ENCODE measurements around the gene NUDT6.

DNA sequence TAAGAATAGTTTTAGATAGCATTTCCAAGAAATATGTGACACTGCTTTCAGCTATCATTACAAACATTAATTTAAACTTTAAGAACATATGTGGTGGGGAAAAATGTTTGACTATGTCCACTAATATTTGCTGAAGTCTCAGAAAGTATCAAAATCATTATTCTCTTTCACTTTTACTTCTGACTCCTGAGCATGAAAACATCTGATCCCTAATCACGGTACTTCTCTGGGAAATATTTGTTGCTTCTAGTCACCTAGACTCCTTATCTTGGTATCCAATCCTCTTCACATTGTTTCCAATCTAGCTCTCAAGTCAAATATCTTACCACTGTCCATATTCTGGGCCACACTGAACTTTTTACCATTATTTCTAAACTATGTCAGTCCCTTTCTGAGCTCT is 10.8 kb downstream of the NUDT6 start:
- TF ChIP-seq EP300 (IDR thresholded peaks at IDR 0.05; ENCODE audit: borderline replicate concordance) (no peak), TCF12 (IDR thresholded peaks at IDR 0.05; ENCODE audit: low read depth) (no peak), YY1 (IDR thresholded peaks at IDR 0.05; ENCODE audit: low read depth) (no peak), RAD21 (IDR thresholded peaks at IDR 0.05; ENCODE audit: low read depth) (no peak), NFIC (IDR thresholded peaks at IDR 0.05) (no peak), MAX (IDR thresholded peaks at IDR 0.05) (no peak), ZBTB7A (IDR thresholded peaks at IDR 0.05; ENCODE audit: low read depth) (no peak), CEBPB (IDR thresholded peaks at IDR 0.05) (no peak), FOXM1 (IDR thresholded peaks at IDR 0.05; ENCODE audit: borderline replicate concordance, low read depth) (no peak), EGR1 (IDR thresholded peaks at IDR 0.05) (no peak), TAF1 (IDR thresholded peaks at IDR 0.05; ENCODE audit: low read depth) (no peak), TEAD4 (IDR thresholded peaks at IDR 0.05) (no peak)
- TF ChIP-seq, protein P1, sequence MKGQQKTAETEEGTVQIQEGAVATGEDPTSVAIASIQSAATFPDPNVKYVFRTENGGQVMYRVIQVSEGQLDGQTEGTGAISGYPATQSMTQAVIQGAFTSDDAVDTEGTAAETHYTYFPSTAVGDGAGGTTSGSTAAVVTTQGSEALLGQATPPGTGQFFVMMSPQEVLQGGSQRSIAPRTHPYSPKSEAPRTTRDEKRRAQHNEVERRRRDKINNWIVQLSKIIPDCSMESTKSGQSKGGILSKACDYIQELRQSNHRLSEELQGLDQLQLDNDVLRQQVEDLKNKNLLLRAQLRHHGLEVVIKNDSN (IDR thresholded peaks at IDR 0.05) = no peak
- TF ChIP-seq, protein P2, sequence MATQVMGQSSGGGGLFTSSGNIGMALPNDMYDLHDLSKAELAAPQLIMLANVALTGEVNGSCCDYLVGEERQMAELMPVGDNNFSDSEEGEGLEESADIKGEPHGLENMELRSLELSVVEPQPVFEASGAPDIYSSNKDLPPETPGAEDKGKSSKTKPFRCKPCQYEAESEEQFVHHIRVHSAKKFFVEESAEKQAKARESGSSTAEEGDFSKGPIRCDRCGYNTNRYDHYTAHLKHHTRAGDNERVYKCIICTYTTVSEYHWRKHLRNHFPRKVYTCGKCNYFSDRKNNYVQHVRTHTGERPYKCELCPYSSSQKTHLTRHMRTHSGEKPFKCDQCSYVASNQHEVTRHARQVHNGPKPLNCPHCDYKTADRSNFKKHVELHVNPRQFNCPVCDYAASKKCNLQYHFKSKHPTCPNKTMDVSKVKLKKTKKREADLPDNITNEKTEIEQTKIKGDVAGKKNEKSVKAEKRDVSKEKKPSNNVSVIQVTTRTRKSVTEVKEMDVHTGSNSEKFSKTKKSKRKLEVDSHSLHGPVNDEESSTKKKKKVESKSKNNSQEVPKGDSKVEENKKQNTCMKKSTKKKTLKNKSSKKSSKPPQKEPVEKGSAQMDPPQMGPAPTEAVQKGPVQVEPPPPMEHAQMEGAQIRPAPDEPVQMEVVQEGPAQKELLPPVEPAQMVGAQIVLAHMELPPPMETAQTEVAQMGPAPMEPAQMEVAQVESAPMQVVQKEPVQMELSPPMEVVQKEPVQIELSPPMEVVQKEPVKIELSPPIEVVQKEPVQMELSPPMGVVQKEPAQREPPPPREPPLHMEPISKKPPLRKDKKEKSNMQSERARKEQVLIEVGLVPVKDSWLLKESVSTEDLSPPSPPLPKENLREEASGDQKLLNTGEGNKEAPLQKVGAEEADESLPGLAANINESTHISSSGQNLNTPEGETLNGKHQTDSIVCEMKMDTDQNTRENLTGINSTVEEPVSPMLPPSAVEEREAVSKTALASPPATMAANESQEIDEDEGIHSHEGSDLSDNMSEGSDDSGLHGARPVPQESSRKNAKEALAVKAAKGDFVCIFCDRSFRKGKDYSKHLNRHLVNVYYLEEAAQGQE (IDR thresholded peaks at IDR 0.05; ENCODE audit: low read depth) = no peak

Measured in Ishikawa (cell line).